NCI-H526 (cell line): ENCODE measurements around the gene CRTAC1.
A peak's percentile ranks its signal among the peaks of the same experiment; 100 is the strongest.

Experiments used
- DNase-seq, 2 experiments: peaks; one replicate each; lab custom pipeline; 2025; lab: John Stamatoyannopoulos, UW

The CRTAC1 gene

GRCh38 chr10:98029149-98030092 is 1.0 kb downstream of the CRTAC1 start:
- DNase-seq: peak in 1 of 2 experiments; percentile 53

DNA sequence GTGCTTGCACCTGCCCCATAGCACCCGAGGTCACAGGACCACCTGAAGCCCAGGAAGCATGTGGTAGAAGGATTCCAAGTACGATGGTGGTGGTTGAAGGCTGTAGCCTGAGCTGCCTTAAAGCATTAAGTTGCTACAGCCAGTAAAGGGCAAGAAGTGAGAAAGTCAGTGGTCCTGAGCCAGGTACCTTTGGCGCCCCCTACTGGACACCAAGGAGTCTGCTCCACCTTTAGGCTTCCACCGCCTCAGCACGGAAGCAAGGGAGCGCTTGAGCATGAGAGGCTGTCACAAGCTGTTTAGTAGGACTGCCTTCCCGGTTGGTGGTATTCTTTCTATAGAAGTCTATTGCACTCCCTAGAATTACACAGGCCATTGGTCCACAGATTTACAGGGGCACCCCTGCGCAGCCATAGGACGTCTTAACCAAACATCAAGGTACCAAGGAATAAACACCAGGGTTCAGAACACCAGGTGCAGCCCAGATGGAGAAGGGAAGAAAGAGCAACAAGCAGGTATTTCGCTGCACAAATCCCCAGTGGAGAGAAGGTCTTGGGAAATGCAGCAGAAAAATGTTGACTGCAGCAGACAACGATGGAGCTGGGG is 2.2 kb downstream of the CRTAC1 start:
- DNase-seq: peak; percentile 20 to 82

DNA sequence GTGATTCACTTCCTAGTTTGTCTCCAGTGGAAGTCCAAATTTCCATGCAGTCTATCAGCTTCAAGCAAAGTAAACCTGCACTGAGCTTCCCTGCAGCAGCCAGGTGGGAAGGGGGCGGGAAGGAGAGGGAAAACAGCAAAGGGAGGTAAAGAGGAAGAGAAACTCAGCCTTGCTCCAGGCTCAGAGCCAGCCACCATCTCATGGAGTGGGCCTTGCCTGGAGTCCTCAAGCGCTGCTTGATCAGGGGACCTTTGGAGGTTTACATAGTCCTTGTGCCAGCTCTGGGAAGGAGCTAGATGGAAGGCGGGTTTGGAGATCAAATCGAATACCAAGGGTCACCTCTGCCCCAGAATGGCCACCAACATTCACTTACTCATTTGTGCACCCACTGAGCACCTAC is 7.4 kb downstream of the CRTAC1 start:
- DNase-seq: no peak

- no peak for DNase-seq
Measured at GRCh38 chr10:98020784-98021183, 9.6 kb downstream of the CRTAC1 start.

DNA sequence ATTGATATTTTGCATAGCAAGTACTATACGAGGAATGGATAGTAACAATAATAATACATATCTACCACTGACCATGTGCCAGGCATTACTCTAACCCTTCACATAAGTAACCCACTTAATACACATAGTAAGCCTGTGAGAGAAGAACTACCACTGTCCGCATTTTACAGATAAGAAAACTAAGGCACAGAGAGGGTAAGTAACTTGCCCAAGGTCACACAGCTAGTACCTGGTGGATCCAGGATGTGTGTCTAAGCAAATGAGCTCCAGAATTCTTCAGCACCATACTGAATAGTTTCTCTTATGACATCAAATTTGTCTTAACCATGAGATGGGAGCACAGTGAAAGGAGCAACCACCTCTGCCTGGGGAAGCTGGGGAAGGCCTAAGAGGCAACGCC is 10.2 kb downstream of the CRTAC1 start:
- no peak for DNase-seq

DNA sequence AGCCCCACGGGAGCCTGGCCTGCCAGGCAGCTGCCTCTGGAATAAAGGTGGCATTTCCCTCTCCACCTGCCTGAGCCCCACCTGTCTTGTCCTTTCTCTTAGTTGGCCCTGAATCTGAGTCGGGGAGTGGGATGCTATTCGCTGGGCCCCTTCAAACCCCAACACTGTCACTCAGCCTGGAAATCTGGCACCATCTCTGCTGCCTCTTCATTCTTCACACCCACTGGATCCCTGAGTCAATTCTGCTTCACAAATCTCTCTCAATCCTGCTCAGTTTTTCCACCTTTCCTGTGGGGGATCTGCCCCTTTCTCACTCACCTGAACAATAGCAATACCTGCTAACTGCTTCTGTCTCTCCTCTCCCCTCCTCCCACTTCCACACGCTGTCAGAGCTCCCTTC is 10.6 kb downstream of the CRTAC1 start:
- DNase-seq: no peak

GRCh38 chr10:98016772-98017475 is 13.5 kb downstream of the CRTAC1 start:
- DNase-seq: no peak

DNA sequence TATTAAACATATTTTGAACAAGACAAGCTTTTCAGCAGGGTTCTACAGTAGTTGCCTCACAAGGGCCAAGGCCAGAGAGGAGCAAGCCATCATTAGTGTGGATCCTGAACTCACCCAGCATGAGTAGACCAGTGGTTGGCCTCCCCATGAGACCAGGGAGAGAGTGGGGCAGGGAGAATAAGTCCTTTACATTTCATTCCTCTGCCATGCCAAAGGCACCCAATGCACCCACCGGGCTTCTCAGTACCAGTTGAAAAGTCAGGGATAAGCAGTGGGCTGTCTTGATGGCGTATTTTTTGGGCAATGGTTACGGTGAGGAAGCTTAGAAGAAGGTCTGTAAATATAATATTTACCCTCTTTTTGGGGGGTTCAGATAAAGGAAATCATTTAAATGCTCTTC is 16.6 kb downstream of the CRTAC1 start:
- no peak for DNase-seq

- DNase-seq: no peak
Measured at GRCh38 chr10:98013122-98013521, 17.3 kb downstream of the CRTAC1 start.

GRCh38 chr10:98012644-98013043 is 17.8 kb downstream of the CRTAC1 start:
- no peak for DNase-seq

DNA sequence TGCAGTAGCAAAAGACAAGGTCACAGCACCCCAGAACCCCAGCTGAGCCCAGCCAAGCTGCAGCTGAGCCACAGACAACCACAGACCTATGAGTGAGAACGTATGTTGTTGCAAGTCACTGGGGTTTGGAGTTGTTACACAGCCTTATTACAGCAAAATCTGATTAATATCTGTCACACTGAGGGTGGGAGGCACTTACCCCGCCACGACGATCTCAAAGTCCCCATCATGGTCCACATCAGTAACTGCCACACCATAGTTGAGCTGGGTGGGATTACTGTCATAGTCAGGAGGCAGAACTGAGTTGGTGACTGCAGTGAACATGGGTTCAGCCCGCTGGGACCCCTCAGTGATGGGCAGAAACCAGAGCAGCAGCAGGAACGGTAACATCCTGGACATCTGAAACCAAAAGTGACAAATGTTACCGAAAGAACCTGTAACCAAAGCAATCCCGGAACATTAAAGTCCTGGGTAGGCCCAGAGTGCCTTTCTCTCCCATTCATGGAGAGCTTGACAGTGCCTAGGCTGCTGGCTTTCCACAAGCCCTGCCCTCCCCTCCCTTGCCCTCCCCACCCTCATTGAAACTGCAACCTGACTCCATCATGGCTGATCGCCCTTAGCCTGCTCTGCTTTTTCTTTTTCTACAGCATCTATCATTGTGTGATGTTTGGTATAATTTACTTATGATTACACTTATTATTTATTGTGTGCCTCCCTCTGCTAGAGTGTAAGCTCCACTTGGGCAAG is 19.3 kb downstream of the CRTAC1 start:
- DNase-seq: no peak

GRCh38 chr10:98006266-98006665 is 24.2 kb downstream of the CRTAC1 start:
- DNase-seq: no peak

GRCh38 chr10:98001736-98002135 is 28.7 kb downstream of the CRTAC1 start:
- DNase-seq: no peak

DNA sequence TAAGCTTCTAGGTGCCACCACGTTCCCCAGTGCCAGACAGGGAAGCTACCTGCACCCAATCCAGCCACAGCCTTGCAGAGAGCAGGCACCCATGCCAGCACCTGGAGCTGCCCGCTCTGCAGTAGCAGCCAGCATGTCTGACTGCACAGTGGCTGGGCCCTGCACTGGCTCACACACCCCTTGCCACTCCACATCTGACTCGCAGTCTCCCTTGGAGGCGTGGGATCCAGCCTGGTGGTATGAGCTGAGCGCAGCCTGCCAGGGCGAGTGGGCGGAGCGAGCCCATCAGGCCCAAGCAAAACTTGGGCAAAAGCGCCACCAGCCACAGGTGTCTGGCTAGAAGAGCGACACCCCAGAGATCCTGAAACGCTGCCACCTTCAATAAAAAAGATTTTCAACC is 30.1 kb downstream of the CRTAC1 start:
- no peak for DNase-seq

GRCh38 chr10:97999923-98000248 is 30.5 kb downstream of the CRTAC1 start:
- DNase-seq: no peak

GRCh38 chr10:97999066-97999922 is 31.1 kb downstream of the CRTAC1 start:
- no peak for DNase-seq

GRCh38 chr10:97991871-97992270 is 38.5 kb downstream of the CRTAC1 start:
- no peak for DNase-seq

DNA sequence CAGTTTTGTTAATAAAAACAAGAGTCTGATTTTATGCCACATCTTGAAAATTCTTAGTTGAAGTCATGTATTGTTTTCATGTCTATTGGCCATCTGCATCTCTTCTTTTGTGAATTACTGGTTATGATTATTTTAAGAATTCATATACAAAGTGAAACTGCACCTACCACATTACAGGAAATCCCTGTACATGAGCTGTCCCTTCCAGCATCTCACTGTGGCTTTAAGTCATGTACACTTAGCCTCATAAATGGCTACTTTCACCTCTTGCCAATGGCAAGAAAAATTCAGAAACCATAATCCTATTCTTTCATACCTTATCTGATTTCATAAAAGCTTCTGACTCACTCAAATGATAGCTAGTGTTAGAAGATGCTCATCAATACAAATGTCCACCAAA is 48.6 kb downstream of the CRTAC1 start:
- DNase-seq: no peak

DNA sequence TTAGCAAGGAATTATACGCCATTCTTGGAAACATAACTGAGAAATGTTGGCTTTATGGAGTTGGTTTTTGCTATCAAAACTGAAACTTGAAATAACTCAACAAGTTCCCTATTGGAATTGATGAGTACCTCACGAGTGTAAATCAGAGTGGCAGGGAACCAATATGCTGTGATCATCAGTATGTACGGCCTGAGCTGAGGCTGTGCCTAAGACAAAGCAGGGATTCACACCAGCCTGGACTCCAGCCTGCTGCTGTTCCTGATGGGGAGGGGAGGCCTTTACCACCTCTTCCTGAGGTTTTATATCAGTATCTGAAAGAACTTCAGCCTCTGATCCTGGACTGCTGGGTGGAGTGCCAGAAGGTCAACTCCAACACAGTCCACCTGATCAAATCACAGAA is 52.7 kb downstream of the CRTAC1 start:
- DNase-seq: no peak

DNA sequence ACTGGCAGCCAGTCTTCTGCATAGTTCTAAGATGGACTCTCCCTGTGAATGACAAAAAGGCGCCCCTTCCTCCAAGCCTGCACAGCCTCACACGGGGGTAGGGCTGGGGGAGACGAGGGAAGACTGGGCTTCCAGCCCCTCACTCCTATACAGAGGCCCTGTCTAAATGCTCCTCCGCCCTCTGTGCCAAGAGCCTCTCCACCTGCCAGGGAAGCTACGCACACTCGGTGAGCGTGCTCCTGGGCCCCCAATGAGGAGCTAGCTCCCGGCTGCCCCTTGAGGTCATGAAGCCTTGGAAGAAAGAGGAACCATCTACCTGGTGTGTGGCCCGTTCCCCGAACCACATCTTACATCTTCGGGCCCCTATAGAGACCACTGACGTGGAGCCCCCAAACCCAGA is 54.8 kb downstream of the CRTAC1 start:
- DNase-seq: no peak
